Thyroid gland (tissue), 4 donors: Measurements from ENCODE around the gene RNF26. TPM values are rescaled to one million over a fixed set of nuclear protein-coding genes. Genes with fewer than 3 reads are reported as not detected.

ENCODE experiments used
- DNase-seq, 2 donors: peaks; one replicate each; pipeline ENCODE4 v3.0.0-alpha.2; 2019
- H3K27ac ChIP-seq, 3 donors: fragments of 200-600 bp; sonication (generic); 1 replicate in 2 of 3; 2 replicates in 1 of 3; pipeline ENCODE4 v1.5.1; 2016 to 2019; ENCODE audit warnings: mild to moderate bottlenecking in 1 of 3, moderate library complexity in 1 of 3
- H3K27me3 ChIP-seq: fragments of 200-600 bp; sonication (generic); one replicate; pipeline ENCODE4 v1.5.1; 2019
- H3K36me3 ChIP-seq, 2 donors: fragments of 200-600 bp; sonication (generic); one replicate each; pipeline ENCODE4 v1.5.1; 2016 to 2019
- H3K4me1 ChIP-seq, 2 donors: fragments of 200-600 bp; sonication (generic); one replicate each; pipeline ENCODE4 v1.5.1; 2017 to 2019
- H3K4me3 ChIP-seq, 3 donors: fragments of 200-600 bp; sonication (generic); replicated peaks in 1 of 3; 1 replicate in 2 of 3; 2 replicates in 1 of 3; pipeline ENCODE4 v1.5.1; 2016; ENCODE audit warnings: mild to moderate bottlenecking in 1 of 3
- H3K9me3 ChIP-seq: fragments of 200-600 bp; sonication (generic); one replicate; pipeline ENCODE4 v1.5.1; 2017
- CTCF ChIP-seq, 6 experiments: fragments of 200-600 bp in 3 of 6; fragments of 450-650 bp in 3 of 6; sonication (generic) in 3 of 6; IDR thresholded peaks; one replicate each; pipeline ENCODE4 v1.5.1; 2016 to 2019; ENCODE audit warnings: antibody characterized with exemption in 6 of 6, mild to moderate bottlenecking in 2 of 6, inconsistent platforms in 1 of 6, moderate library complexity in 1 of 6
- POLR2A ChIP-seq, 2 donors: fragments of 450-650 bp; IDR thresholded peaks; one replicate each; pipeline ENCODE4 v1.6.1; 2017; ENCODE audit warnings: antibody characterized with exemption in 2 of 2, mild to moderate bottlenecking in 2 of 2, moderate library complexity in 1 of 2
- WGBS, 2 donors: methylation state at CpG; one replicate each; pipeline ENCODE4 v1.1.5; 2017; 5-methylcytosine and 5-hydroxymethylcytosine counted together
- intact Hi-C: fragments of 100-400 bp; cut with DNase I; formaldehyde crosslinking; loops from one replicate; pipeline ENCODE4 v1.15.1; 2023
- total RNA-seq, 4 donors: library from RNA; depleted of rRNA; stranded (reverse); fragments of >200 nt; gene quantifications; one replicate each; pipeline ENCODE4 v1.2.3, GENCODE V29; 2016

Gene RNF26
- total RNA-seq, 4 donors from 2014 or later, result 10.1 to 18.9 (median 14.1) TPM

DNA sequence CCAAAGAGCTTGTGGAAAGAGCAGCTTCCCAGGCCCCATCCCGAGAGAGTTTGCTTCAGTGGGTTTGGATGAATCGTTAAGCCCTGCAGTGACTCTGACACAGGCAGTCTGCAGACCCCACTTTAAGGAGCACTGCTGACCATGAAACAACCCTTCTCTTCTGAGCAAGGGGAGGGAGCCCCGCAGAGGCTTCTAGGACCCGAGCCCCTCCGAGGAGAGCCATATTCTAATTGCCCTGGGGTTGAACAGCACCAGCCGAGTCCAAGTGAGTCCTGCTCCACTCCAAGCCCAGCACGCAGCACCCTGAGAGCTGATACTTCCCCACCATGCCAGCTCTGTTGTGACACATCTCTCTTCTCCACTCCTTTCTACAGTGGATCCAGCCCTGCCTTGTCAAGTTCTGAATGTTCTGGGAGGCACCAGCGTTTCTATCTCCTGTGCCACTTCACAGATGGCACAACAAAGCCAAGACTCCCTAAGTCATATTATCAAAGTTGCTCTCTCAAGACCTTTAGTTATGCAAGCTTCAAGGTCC lies 36.8 kb downstream of the RNF26 start:
- Histone ChIP-seq H3K27me3 (no peaks in the 10 kb centered on the region), H3K36me3 (no peaks in the 10 kb centered on the region), H3K4me1 (peaks cover 40 to 59% of the 10 kb centered on the region in 2 donors), H3K27ac (peak overlapping the region; percentile 57 to 70 (median 68)), H3K4me3 (no peak overlapping the region), H3K9me3 (no peaks in the 10 kb centered on the region)
- WGBS, 2 donors, result 55 to 65% methylated on average over 7 of the region's 8 CpGs
- intact Hi-C loops, result no loop called here
- no peak for TF ChIP-seq CTCF (IDR thresholded peaks at IDR 0.05)
- TF ChIP-seq POLR2A (IDR thresholded peaks at IDR 0.05), result no peak
- no peak for DNase-seq

GRCh38 chr11:119371778-119372182 lies 37.5 kb downstream of the RNF26 start:
- H3K4me3 ChIP-seq, result no peak overlapping the region
- H3K27ac ChIP-seq, result peak overlapping the region in 2 of 3 donors; percentile 8 to 68
- no peaks in the 10 kb centered on the region for H3K36me3 ChIP-seq
- H3K4me1 ChIP-seq, result peaks cover 46 to 65% of the 10 kb centered on the region in 2 donors
- H3K9me3 ChIP-seq, result no peaks in the 10 kb centered on the region
- intact Hi-C loops, result no loop called here
- peak; percentile 28 to 32 for DNase-seq
- TF ChIP-seq POLR2A (IDR thresholded peaks at IDR 0.05) (no peak), CTCF (IDR thresholded peaks at IDR 0.05) (peak in 3 of 6 experiments; percentile 18 to 32 (median 27))
- WGBS, 2 donors, result 68 to 75% methylated on average over 8 of the region's 8 CpGs
- no peaks in the 10 kb centered on the region for H3K27me3 ChIP-seq

- intact Hi-C loops, result no loop called here
- Histone ChIP-seq H3K9me3 (no peaks in the 10 kb centered on the region), H3K4me1 (peaks cover 50 to 67% of the 10 kb centered on the region in 2 donors), H3K36me3 (no peaks in the 10 kb centered on the region), H3K27me3 (no peaks in the 10 kb centered on the region), H3K27ac (peak overlapping the region in 1 of 3 donors; percentile 8), H3K4me3 (no peak overlapping the region)
- TF ChIP-seq POLR2A (IDR thresholded peaks at IDR 0.05) (no peak), CTCF (IDR thresholded peaks at IDR 0.05) (no peak)
- 86 to 93% methylated on average over 19 to 20 of the region's 26 CpGs for WGBS, 2 donors
- no peak for DNase-seq
Observed at GRCh38 chr11:119372260-119373058, 38.1 kb downstream of the RNF26 start.

GRCh38 chr11:119373059-119373920 lies 39.0 kb downstream of the RNF26 start:
- H3K4me3 ChIP-seq, result no peak overlapping the region
- H3K9me3 ChIP-seq, result no peaks in the 10 kb centered on the region
- H3K27ac ChIP-seq, result no peak overlapping the region
- intact Hi-C loops, result no loop called here
- WGBS, 2 donors, result 89 to 97% methylated on average over 7 to 22 of the region's 23 CpGs
- DNase-seq, result no peak
- H3K4me1 ChIP-seq, result peaks cover 46 to 61% of the 10 kb centered on the region in 2 donors
- TF ChIP-seq CTCF (IDR thresholded peaks at IDR 0.05), result no peak
- TF ChIP-seq POLR2A (IDR thresholded peaks at IDR 0.05), result no peak
- no peaks in the 10 kb centered on the region for H3K36me3 ChIP-seq
- no peaks in the 10 kb centered on the region for H3K27me3 ChIP-seq
